WERI-Rb-1 (cell line): ENCODE results near the gene TSPO2.

Experiments
- DNase-seq: peaks from one replicate; pipeline ENCODE4 v3.0.0-alpha.2; 2020
- H3K27ac ChIP-seq: fragments of 250-450 bp; sonication (Bioruptor Pico); 2 replicates; pipeline ENCODE4 v1.5.1; 2020; ENCODE audit warnings: mild to moderate bottlenecking, moderate library complexity
- H3K27me3 ChIP-seq: fragments of 250-450 bp; sonication (Bioruptor Pico); 2 replicates; pipeline ENCODE4 v1.5.1; 2021; ENCODE audit warnings: mild to moderate bottlenecking, low read depth, moderate library complexity; ENCODE audit not compliant: insufficient read depth, severe bottlenecking
- H3K36me3 ChIP-seq: fragments of 250-450 bp; sonication (Bioruptor Pico); 2 replicates; pipeline ENCODE4 v1.5.1; 2020; ENCODE audit warnings: mild to moderate bottlenecking, moderate library complexity
- H3K4me3 ChIP-seq: 2 replicates; pipeline ENCODE4 v1.5.1; 2011; ENCODE audit warnings: low read depth, mild to moderate bottlenecking, control low read depth, low read length
- H3K9me3 ChIP-seq: fragments of 250-450 bp; sonication (Bioruptor Pico); 2 replicates; pipeline ENCODE4 v1.5.1; 2021; ENCODE audit warnings: mild to moderate bottlenecking, moderate library complexity; ENCODE audit not compliant: severe bottlenecking
- TF ChIP-seq, protein P1 (sequence below): IDR thresholded peaks from 2 replicates; pipeline ENCODE4 v1.5.1; 2011; ENCODE audit warnings: low read depth, mild to moderate bottlenecking, control low read depth, inconsistent platforms, low read length

The TSPO2 gene

DNA sequence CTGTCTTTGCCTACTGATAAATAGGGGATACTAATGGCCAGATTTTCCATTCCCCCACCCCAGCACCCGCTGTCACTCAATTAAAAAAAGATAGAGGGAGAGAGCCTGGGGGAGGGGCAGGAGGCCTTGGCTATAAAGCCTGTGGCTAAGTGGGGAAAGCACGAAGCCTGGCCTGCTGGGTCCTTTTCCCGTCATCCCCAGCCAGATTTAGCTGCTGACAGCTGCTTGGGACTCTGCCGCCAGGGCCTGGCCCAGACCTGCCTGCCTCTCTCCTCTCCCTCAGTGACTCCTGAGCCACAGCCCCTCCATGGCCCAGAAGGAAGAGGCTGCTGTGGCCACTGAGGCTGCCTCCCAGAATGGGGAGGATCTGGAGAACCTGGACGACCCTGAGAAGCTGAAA is 10.8 kb downstream of the TSPO2 start, which contains the start of gene APOBEC2:
Gene APOBEC2 (plus strand): TSS at position 162 of the 400 bp plus-strand sequence. CDS start 146 bp downstream, at position 308.
- H3K27ac ChIP-seq: peak within 1 kb of the TSS; percentile 85
- no peaks in the 10 kb centered on the region for H3K9me3 ChIP-seq
- no peaks in the 10 kb centered on the region for H3K36me3 ChIP-seq
- TF ChIP-seq, protein P1, sequence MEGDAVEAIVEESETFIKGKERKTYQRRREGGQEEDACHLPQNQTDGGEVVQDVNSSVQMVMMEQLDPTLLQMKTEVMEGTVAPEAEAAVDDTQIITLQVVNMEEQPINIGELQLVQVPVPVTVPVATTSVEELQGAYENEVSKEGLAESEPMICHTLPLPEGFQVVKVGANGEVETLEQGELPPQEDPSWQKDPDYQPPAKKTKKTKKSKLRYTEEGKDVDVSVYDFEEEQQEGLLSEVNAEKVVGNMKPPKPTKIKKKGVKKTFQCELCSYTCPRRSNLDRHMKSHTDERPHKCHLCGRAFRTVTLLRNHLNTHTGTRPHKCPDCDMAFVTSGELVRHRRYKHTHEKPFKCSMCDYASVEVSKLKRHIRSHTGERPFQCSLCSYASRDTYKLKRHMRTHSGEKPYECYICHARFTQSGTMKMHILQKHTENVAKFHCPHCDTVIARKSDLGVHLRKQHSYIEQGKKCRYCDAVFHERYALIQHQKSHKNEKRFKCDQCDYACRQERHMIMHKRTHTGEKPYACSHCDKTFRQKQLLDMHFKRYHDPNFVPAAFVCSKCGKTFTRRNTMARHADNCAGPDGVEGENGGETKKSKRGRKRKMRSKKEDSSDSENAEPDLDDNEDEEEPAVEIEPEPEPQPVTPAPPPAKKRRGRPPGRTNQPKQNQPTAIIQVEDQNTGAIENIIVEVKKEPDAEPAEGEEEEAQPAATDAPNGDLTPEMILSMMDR: no peak
- no peaks in the 10 kb centered on the region for H3K27me3 ChIP-seq
- H3K4me3 ChIP-seq: no peak within 1 kb of the TSS; the same call in 1 of the 2 replicates
- DNase-seq: peak; percentile 94

DNA sequence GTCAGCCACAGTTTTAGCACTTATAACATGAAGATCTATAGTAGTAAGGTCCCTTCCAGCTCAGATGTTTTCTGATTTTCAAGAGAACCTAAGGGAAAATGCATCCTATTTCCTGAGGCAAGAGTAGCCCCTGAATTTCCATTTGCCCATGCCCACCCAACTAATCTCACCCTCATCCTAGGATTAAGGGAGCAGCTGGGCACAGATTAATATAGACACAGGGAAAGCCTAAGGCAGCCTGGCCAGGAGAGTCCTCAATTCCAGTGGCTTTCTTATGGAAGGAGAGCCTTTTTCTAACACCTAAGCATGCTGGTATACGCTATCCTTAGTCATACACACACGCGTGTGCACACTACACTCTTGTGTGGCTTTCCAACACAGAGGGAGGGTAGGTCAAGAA is 12.2 kb downstream of the TSPO2 start:
- Histone ChIP-seq H3K36me3 (no peaks in the 10 kb centered on the region), H3K27ac (peak overlapping the region; percentile 85), H3K4me3 (no peak overlapping the region), H3K9me3 (no peaks in the 10 kb centered on the region), H3K27me3 (no peaks in the 10 kb centered on the region)
- DNase-seq: peak; percentile 57
- TF ChIP-seq, protein P1: no peak

GRCh38 chr6:41055149-41055548 is 12.9 kb downstream of the TSPO2 start:
- no peak for DNase-seq
- Histone ChIP-seq H3K27ac (peak overlapping the region; percentile 85), H3K4me3 (no peak overlapping the region), H3K36me3 (no peaks in the 10 kb centered on the region), H3K27me3 (no peaks in the 10 kb centered on the region), H3K9me3 (no peaks in the 10 kb centered on the region)
- TF ChIP-seq, protein P1: no peak

- TF ChIP-seq, protein P1: no peak
- Histone ChIP-seq H3K27me3 (no peaks in the 10 kb centered on the region), H3K36me3 (peaks cover 8% of the 10 kb centered on the region), H3K9me3 (no peaks in the 10 kb centered on the region), H3K4me3 (no peak overlapping the region), H3K27ac (no peak overlapping the region)
- DNase-seq: no peak
Observed at GRCh38 chr6:41056768-41057490, 14.7 kb downstream of the TSPO2 start.

- TF ChIP-seq, protein P1: no peak
Observed at GRCh38 chr6:41058783-41059181, 16.5 kb downstream of the TSPO2 start.

More at GRCh38 chr6:41058783-41059181, 16.5 kb downstream of the TSPO2 start:
- no peak for DNase-seq
- Histone ChIP-seq H3K9me3 (no peaks in the 10 kb centered on the region), H3K27ac (no peak overlapping the region), H3K27me3 (no peaks in the 10 kb centered on the region), H3K36me3 (peaks cover 23% of the 10 kb centered on the region), H3K4me3 (no peak overlapping the region)
